SU-DHL-6 (cell line): Measurements from ENCODE around the gene SPAG4.

Experiments
- CTCF ChIP-seq: fragments of 200-600 bp; sonication (generic); IDR thresholded peaks from one replicate; pipeline ENCODE4 v1.5.1; 2017; ENCODE audit warnings: antibody characterized with exemption, mild to moderate bottlenecking, low read length, moderate library complexity; ENCODE audit not compliant: insufficient read depth, poor library complexity, severe bottlenecking
- EZH2phosphoT487 ChIP-seq: fragments of 200-600 bp; sonication (generic), shearing (Covaris generic); conservative IDR thresholded peaks from 2 replicates; pipeline ENCODE4 v1.6.1; 2018; ENCODE audit warnings: mild to moderate bottlenecking, antibody characterized with exemption, low read length, moderate library complexity, mixed read lengths

- no peak for TF ChIP-seq CTCF
- TF ChIP-seq EZH2phosphoT487 = no peak
Observed at GRCh38 chr20:35583636-35584560, 31.7 kb upstream of the SPAG4 start.
